Mononuclear cell (primary cell): ENCODE measurements around the gene RNF144A. TPM values are rescaled to one million over a fixed set of nuclear protein-coding genes. Genes with fewer than 3 reads are reported as not detected.

Source experiments
- H3K27me3 ChIP-seq: 2 replicates; pipeline ENCODE4 v1.6.0; 2011; ENCODE audit warnings: low read length, control low read depth; ENCODE audit not compliant: insufficient read depth
- H3K4me1 ChIP-seq: 2 replicates; pipeline ENCODE4 v1.5.1; 2011; ENCODE audit warnings: mild to moderate bottlenecking, low read length, control low read depth; ENCODE audit not compliant: insufficient read depth
- H3K4me3 ChIP-seq: 2 replicates; pipeline ENCODE4 v1.5.1; 2011; ENCODE audit warnings: mild to moderate bottlenecking, low read length, moderate library complexity
- H3K9me3 ChIP-seq: 2 replicates; pipeline ENCODE4 v1.5.1; 2011; ENCODE audit warnings: low read depth, mild to moderate bottlenecking, control low read depth, low read length
- total RNA-seq: library from RNA; depleted of rRNA; stranded (reverse); fragments of >200 nt; gene quantifications from one replicate; pipeline ENCODE4 v1.2.3, GENCODE V29; 2012

Gene RNF144A
- total RNA-seq, 1 donor: 22.8 TPM

- no peaks in the 10 kb centered on the region for H3K9me3 ChIP-seq
- peaks cover 24% of the 10 kb centered on the region for H3K4me1 ChIP-seq
- H3K27me3 ChIP-seq: no peaks in the 10 kb centered on the region
- H3K4me3 ChIP-seq: no peak overlapping the region
These were observed 2.9 kb downstream of the RNF144A start for GRCh38 chr2:6919901-6920742.

GRCh38 chr2:6920743-6921064 is 3.5 kb downstream of the RNF144A start:
- Histone ChIP-seq H3K4me1 (peaks cover 19% of the 10 kb centered on the region), H3K27me3 (no peaks in the 10 kb centered on the region), H3K9me3 (no peaks in the 10 kb centered on the region), H3K4me3 (no peak overlapping the region)

- H3K27me3 ChIP-seq: no peaks in the 10 kb centered on the region
- no peak overlapping the region for H3K4me3 ChIP-seq
- no peaks in the 10 kb centered on the region for H3K9me3 ChIP-seq
- peaks cover 19% of the 10 kb centered on the region for H3K4me1 ChIP-seq
These were observed 4.2 kb downstream of the RNF144A start for GRCh38 chr2:6921321-6921922.

GRCh38 chr2:6922201-6922656 is 5.0 kb downstream of the RNF144A start:
- Histone ChIP-seq H3K4me1 (peaks cover 14% of the 10 kb centered on the region), H3K4me3 (no peak overlapping the region), H3K27me3 (no peaks in the 10 kb centered on the region), H3K9me3 (no peaks in the 10 kb centered on the region)

- Histone ChIP-seq H3K4me3 (no peak overlapping the region), H3K4me1 (peaks cover 10% of the 10 kb centered on the region), H3K27me3 (no peaks in the 10 kb centered on the region), H3K9me3 (no peaks in the 10 kb centered on the region)
These were observed 6.1 kb downstream of the RNF144A start for GRCh38 chr2:6923319-6923718.

GRCh38 chr2:6924101-6924923 is 7.1 kb downstream of the RNF144A start:
- no peak overlapping the region for H3K4me3 ChIP-seq
- H3K4me1 ChIP-seq: peaks cover 14% of the 10 kb centered on the region
- no peaks in the 10 kb centered on the region for H3K27me3 ChIP-seq
- H3K9me3 ChIP-seq: no peaks in the 10 kb centered on the region

GRCh38 chr2:6924924-6925409 is 7.8 kb downstream of the RNF144A start:
- Histone ChIP-seq H3K9me3 (no peaks in the 10 kb centered on the region), H3K4me1 (peaks cover 14% of the 10 kb centered on the region), H3K4me3 (no peak overlapping the region), H3K27me3 (no peaks in the 10 kb centered on the region)

- Histone ChIP-seq H3K27me3 (no peaks in the 10 kb centered on the region), H3K4me3 (no peak overlapping the region), H3K4me1 (peaks cover 14% of the 10 kb centered on the region), H3K9me3 (no peaks in the 10 kb centered on the region)
These were observed 9.0 kb downstream of the RNF144A start for GRCh38 chr2:6926071-6926732.

GRCh38 chr2:6927186-6927585 is 10.0 kb downstream of the RNF144A start:
- Histone ChIP-seq H3K4me1 (peaks cover 14% of the 10 kb centered on the region), H3K9me3 (no peaks in the 10 kb centered on the region), H3K27me3 (no peaks in the 10 kb centered on the region), H3K4me3 (no peak overlapping the region)

GRCh38 chr2:6927753-6928152 is 10.5 kb downstream of the RNF144A start:
- Histone ChIP-seq H3K4me3 (no peak overlapping the region), H3K27me3 (no peaks in the 10 kb centered on the region), H3K4me1 (peaks cover 14% of the 10 kb centered on the region), H3K9me3 (no peaks in the 10 kb centered on the region)

- Histone ChIP-seq H3K27me3 (no peaks in the 10 kb centered on the region), H3K4me3 (no peak overlapping the region), H3K4me1 (peaks cover 14% of the 10 kb centered on the region), H3K9me3 (no peaks in the 10 kb centered on the region)
These were observed 11.2 kb downstream of the RNF144A start for GRCh38 chr2:6928452-6928851.

GRCh38 chr2:6929196-6929819 is 12.1 kb downstream of the RNF144A start:
- H3K4me1 ChIP-seq: peaks cover 11% of the 10 kb centered on the region
- no peaks in the 10 kb centered on the region for H3K27me3 ChIP-seq
- no peak overlapping the region for H3K4me3 ChIP-seq
- H3K9me3 ChIP-seq: no peaks in the 10 kb centered on the region

GRCh38 chr2:6930923-6931647 is 13.9 kb downstream of the RNF144A start:
- Histone ChIP-seq H3K4me3 (no peak overlapping the region), H3K9me3 (no peaks in the 10 kb centered on the region), H3K4me1 (peaks cover 21% of the 10 kb centered on the region), H3K27me3 (no peaks in the 10 kb centered on the region)

GRCh38 chr2:6931753-6932152 is 14.5 kb downstream of the RNF144A start:
- Histone ChIP-seq H3K27me3 (no peaks in the 10 kb centered on the region), H3K9me3 (no peaks in the 10 kb centered on the region), H3K4me1 (peaks cover 21% of the 10 kb centered on the region), H3K4me3 (no peak overlapping the region)
